Neural cell (in vitro differentiated cells): ENCODE data around the gene ACER2. TPM values are rescaled to one million over a fixed set of nuclear protein-coding genes. Genes with fewer than 3 reads are reported as not detected.

Experiments
- H2AFZ ChIP-seq: fragments of 200-600, 300-800 bp; sonication (generic), shearing (Covaris generic); 2 replicates; pipeline ENCODE4 v1.6.0; 2014; ENCODE audit warnings: low read depth, mild to moderate bottlenecking, antibody characterized with exemption, low read length, moderate library complexity
- H3F3A ChIP-seq: fragments of 200-600 bp; shearing (Covaris generic); 2 replicates; pipeline ENCODE4 v1.6.1; 2016; ENCODE audit warnings: mild to moderate bottlenecking, moderate library complexity, mixed read lengths, antibody characterized with exemption, low read length; ENCODE audit not compliant: insufficient read depth, poor library complexity, severe bottlenecking
- H3K27ac ChIP-seq: fragments of 200-600, 300-800 bp; sonication (generic), shearing (Covaris generic); 2 replicates; pipeline ENCODE4 v1.5.1; 2014; ENCODE audit warnings: mild to moderate bottlenecking, low read length, moderate library complexity
- H3K27me3 ChIP-seq: fragments of 300-800, 200-600 bp; sonication (generic), shearing (Covaris generic); 2 replicates; pipeline ENCODE4 v1.6.0; 2014; ENCODE audit warnings: mild to moderate bottlenecking, low read depth, low read length, moderate library complexity; ENCODE audit not compliant: insufficient read depth
- H3K36me3 ChIP-seq: fragments of 300-800, 200-600 bp; sonication (generic), shearing (Covaris generic); 2 replicates; pipeline ENCODE4 v1.5.1; 2014; ENCODE audit warnings: mild to moderate bottlenecking, antibody characterized with exemption, low read length, moderate library complexity; ENCODE audit not compliant: insufficient read depth
- H3K4me2 ChIP-seq: fragments of 300-800, 200-600 bp; sonication (generic), shearing (Covaris generic); 2 replicates; pipeline ENCODE4 v1.6.0; 2014; ENCODE audit warnings: mild to moderate bottlenecking, low read length
- H3K4me3 ChIP-seq: fragments of 300-800, 200-600 bp; sonication (generic), shearing (Covaris generic); 2 replicates; pipeline ENCODE4 v1.5.1; 2014; ENCODE audit warnings: mild to moderate bottlenecking, low read length, moderate library complexity
- H3K79me2 ChIP-seq: fragments of 200-600 bp; shearing (Covaris generic); replicated peaks from 2 replicates; pipeline ENCODE4 v1.6.0; 2014; ENCODE audit warnings: mild to moderate bottlenecking, low read length, moderate library complexity; ENCODE audit not compliant: insufficient read depth
- H3K9ac ChIP-seq: fragments of 300-800, 200-600 bp; sonication (generic), shearing (Covaris generic); 2 replicates; pipeline ENCODE4 v1.6.1; 2016; ENCODE audit warnings: mild to moderate bottlenecking, low read length, mixed read lengths
- H3K9me2 ChIP-seq: fragments of 200-600 bp; shearing (Covaris generic); 2 replicates; pipeline ENCODE4 v1.6.1; 2016; ENCODE audit warnings: mild to moderate bottlenecking, low read length, mixed read lengths; ENCODE audit not compliant: insufficient read depth
- H3K9me3 ChIP-seq: fragments of 200-600, 300-800 bp; sonication (generic), shearing (Covaris generic); 2 replicates; pipeline ENCODE4 v1.6.1; 2016; ENCODE audit warnings: mild to moderate bottlenecking, mixed run types, low read length, moderate library complexity, mixed read lengths
- H4K20me1 ChIP-seq: fragments of 200-600 bp; shearing (Covaris generic); 2 replicates; pipeline ENCODE4 v1.6.1; 2016; ENCODE audit warnings: mild to moderate bottlenecking, mixed run types; ENCODE audit not compliant: insufficient read depth
- EP300 ChIP-seq: fragments of 450-650 bp; conservative IDR thresholded peaks from 2 replicates; pipeline ENCODE4 v1.6.1; 2014; ENCODE audit warnings: antibody characterized with exemption, mild to moderate bottlenecking, moderate library complexity; ENCODE audit not compliant: poor library complexity, severe bottlenecking
- EZH2 ChIP-seq: fragments of 200-600, 300-800 bp; shearing (Covaris generic), sonication (generic); IDR thresholded peaks from 2 replicates; pipeline ENCODE4 v1.6.1; 2014; ENCODE audit warnings: antibody characterized with exemption, low read length, borderline replicate concordance, mild to moderate bottlenecking; ENCODE audit not compliant: insufficient read depth, poor library complexity, severe bottlenecking
- MXI1 ChIP-seq: fragments of 450-650 bp; conservative IDR thresholded peaks from 2 replicates; pipeline ENCODE4 v1.6.1; 2014; ENCODE audit warnings: antibody characterized with exemption, mild to moderate bottlenecking; ENCODE audit not compliant: poor library complexity, severe bottlenecking
- POLR2AphosphoS5 ChIP-seq: IDR thresholded peaks from 2 replicates; pipeline ENCODE4 v1.6.1; 2012
- RAD21 ChIP-seq: fragments of 450-650 bp; conservative IDR thresholded peaks from 2 replicates; pipeline ENCODE4 v1.6.1; 2014; ENCODE audit warnings: antibody characterized with exemption, mild to moderate bottlenecking, moderate library complexity
- SMC3 ChIP-seq: fragments of 450-650 bp; conservative IDR thresholded peaks from 2 replicates; pipeline ENCODE4 v1.6.1; 2014; ENCODE audit warnings: antibody characterized with exemption, mild to moderate bottlenecking, moderate library complexity; ENCODE audit not compliant: poor library complexity
- TAF1 ChIP-seq: IDR thresholded peaks from 2 replicates; pipeline ENCODE4 v1.6.1; 2012; ENCODE audit warnings: low read depth
- polyA plus RNA-seq: library from polyadenylated mRNA; depleted of rRNA; stranded (reverse); fragments of >200 nt; gene quantifications from 2 replicates; pipeline ENCODE4 v1.2.3, GENCODE V29; 2014
- TF ChIP-seq, protein P1 (sequence below): IDR thresholded peaks from 2 replicates; pipeline ENCODE4 v1.6.1; 2012; ENCODE audit warnings: borderline replicate concordance
- TF ChIP-seq, protein P2 (sequence below): fragments of 450-650 bp; IDR thresholded peaks from 2 replicates; pipeline ENCODE4 v1.5.1; 2014; ENCODE audit warnings: antibody characterized with exemption, mild to moderate bottlenecking, moderate library complexity; ENCODE audit not compliant: poor library complexity, severe bottlenecking

ACER2 gene
- polyA plus RNA-seq, 1 donor from 2014 or later, result 3.0 TPM

- H3F3A ChIP-seq, result no peaks in the 10 kb centered on the region
- H3K36me3 ChIP-seq, result no peaks in the 10 kb centered on the region
These were observed 60.5 kb downstream of the ACER2 start for GRCh38 chr9:19469271-19469670.

DNA sequence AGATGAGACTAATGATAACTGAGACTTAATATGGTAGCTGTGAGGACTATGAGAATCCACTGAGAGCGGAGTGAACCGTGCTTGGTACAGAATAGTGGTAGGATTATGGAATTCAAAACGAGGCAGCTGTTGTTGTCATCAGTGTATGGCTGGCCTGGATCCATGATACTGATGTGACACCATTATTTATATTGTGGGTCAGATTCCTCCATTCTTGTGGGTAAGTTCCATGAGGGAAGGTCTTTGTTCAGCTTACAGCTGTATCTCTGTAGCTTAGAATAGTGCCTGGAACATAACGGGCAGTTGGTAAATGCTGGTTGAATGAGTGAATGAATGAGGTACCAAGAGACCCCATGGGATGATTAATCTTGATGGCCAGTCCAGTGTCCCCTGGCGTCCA, 61.8 kb downstream of the ACER2 start:
- TF ChIP-seq, protein P1, sequence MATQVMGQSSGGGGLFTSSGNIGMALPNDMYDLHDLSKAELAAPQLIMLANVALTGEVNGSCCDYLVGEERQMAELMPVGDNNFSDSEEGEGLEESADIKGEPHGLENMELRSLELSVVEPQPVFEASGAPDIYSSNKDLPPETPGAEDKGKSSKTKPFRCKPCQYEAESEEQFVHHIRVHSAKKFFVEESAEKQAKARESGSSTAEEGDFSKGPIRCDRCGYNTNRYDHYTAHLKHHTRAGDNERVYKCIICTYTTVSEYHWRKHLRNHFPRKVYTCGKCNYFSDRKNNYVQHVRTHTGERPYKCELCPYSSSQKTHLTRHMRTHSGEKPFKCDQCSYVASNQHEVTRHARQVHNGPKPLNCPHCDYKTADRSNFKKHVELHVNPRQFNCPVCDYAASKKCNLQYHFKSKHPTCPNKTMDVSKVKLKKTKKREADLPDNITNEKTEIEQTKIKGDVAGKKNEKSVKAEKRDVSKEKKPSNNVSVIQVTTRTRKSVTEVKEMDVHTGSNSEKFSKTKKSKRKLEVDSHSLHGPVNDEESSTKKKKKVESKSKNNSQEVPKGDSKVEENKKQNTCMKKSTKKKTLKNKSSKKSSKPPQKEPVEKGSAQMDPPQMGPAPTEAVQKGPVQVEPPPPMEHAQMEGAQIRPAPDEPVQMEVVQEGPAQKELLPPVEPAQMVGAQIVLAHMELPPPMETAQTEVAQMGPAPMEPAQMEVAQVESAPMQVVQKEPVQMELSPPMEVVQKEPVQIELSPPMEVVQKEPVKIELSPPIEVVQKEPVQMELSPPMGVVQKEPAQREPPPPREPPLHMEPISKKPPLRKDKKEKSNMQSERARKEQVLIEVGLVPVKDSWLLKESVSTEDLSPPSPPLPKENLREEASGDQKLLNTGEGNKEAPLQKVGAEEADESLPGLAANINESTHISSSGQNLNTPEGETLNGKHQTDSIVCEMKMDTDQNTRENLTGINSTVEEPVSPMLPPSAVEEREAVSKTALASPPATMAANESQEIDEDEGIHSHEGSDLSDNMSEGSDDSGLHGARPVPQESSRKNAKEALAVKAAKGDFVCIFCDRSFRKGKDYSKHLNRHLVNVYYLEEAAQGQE, result no peak
- Histone ChIP-seq H3K4me3 (no peak overlapping the region), H3K36me3 (no peaks in the 10 kb centered on the region), H3K79me2 (no peaks in the 10 kb centered on the region), H3K27ac (no peak overlapping the region), H3F3A (no peaks in the 10 kb centered on the region), H3K9ac (no peak overlapping the region), H3K27me3 (no peaks in the 10 kb centered on the region), H4K20me1 (no peaks in the 10 kb centered on the region), H3K4me2 (no peak overlapping the region), H3K9me3 (no peaks in the 10 kb centered on the region), H2AFZ (no peak overlapping the region), H3K9me2 (no peaks in the 10 kb centered on the region)

More at GRCh38 chr9:19469271-19469670, 60.5 kb downstream of the ACER2 start:
- no peaks in the 10 kb centered on the region for H3K9me2 ChIP-seq
- TF ChIP-seq EZH2, result no peak
- TF ChIP-seq, protein P2, sequence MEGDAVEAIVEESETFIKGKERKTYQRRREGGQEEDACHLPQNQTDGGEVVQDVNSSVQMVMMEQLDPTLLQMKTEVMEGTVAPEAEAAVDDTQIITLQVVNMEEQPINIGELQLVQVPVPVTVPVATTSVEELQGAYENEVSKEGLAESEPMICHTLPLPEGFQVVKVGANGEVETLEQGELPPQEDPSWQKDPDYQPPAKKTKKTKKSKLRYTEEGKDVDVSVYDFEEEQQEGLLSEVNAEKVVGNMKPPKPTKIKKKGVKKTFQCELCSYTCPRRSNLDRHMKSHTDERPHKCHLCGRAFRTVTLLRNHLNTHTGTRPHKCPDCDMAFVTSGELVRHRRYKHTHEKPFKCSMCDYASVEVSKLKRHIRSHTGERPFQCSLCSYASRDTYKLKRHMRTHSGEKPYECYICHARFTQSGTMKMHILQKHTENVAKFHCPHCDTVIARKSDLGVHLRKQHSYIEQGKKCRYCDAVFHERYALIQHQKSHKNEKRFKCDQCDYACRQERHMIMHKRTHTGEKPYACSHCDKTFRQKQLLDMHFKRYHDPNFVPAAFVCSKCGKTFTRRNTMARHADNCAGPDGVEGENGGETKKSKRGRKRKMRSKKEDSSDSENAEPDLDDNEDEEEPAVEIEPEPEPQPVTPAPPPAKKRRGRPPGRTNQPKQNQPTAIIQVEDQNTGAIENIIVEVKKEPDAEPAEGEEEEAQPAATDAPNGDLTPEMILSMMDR, result no peak
- no peak for TF ChIP-seq RAD21
- TF ChIP-seq MXI1, result no peak
- no peak for TF ChIP-seq TAF1
- TF ChIP-seq EP300, result no peak
- TF ChIP-seq, protein P1, result no peak
- TF ChIP-seq POLR2AphosphoS5, result no peak
- TF ChIP-seq SMC3, result no peak
- no peak overlapping the region for H2AFZ ChIP-seq
- H3K27ac ChIP-seq, result no peak overlapping the region
- no peaks in the 10 kb centered on the region for H3K79me2 ChIP-seq
- H4K20me1 ChIP-seq, result no peaks in the 10 kb centered on the region
- no peak overlapping the region for H3K9ac ChIP-seq
- no peaks in the 10 kb centered on the region for H3K9me3 ChIP-seq
- H3K4me2 ChIP-seq, result no peak overlapping the region
- H3K4me3 ChIP-seq, result no peak overlapping the region
- H3K27me3 ChIP-seq, result peaks cover 4% of the 10 kb centered on the region
